Lower lobe of right lung (tissue), 2 donors: ENCODE data around the gene NAP1L5. TPM values are rescaled to one million over a fixed set of nuclear protein-coding genes. Genes with fewer than 3 reads are reported as not detected.

Experiments used
- ATAC-seq, 2 donors: fragments of 200-7000 bp; cut with Tn5 transposase; one replicate each; pipeline ENCODE4 v1.9.1; 2020 to 2022; ENCODE audit warnings: mild to moderate bottlenecking in 2 of 2, moderate library complexity in 2 of 2
- DNase-seq: peaks from one replicate; pipeline ENCODE4 v3.0.0-alpha.2; 2020
- H3K27ac ChIP-seq: fragments of 200-600 bp; one replicate; pipeline ENCODE4 v1.8.0; 2022
- H3K27me3 ChIP-seq: fragments of 200-600 bp; one replicate; pipeline ENCODE4 v1.8.0; 2022; ENCODE audit warnings: low read depth
- H3K36me3 ChIP-seq: fragments of 200-600 bp; one replicate; pipeline ENCODE4 v1.8.0; 2022; ENCODE audit warnings: mild to moderate bottlenecking
- H3K4me1 ChIP-seq: fragments of 200-600 bp; one replicate; pipeline ENCODE4 v1.8.0; 2022
- H3K4me3 ChIP-seq: fragments of 200-600 bp; one replicate; pipeline ENCODE4 v1.8.0; 2022; ENCODE audit warnings: mild to moderate bottlenecking
- H3K9me3 ChIP-seq: fragments of 200-600 bp; one replicate; pipeline ENCODE4 v1.8.0; 2022
- CTCF ChIP-seq: fragments of 200-600 bp; IDR thresholded peaks from one replicate; pipeline ENCODE4 v1.8.0; 2022; ENCODE audit warnings: antibody characterized with exemption, mild to moderate bottlenecking
- intact Hi-C: fragments of 100-400 bp; cut with DNase I; formaldehyde crosslinking; loops from one replicate; pipeline ENCODE4 v1.11.0; 2022
- total RNA-seq: library from RNA; stranded (reverse); fragmentation: NEBNext Ultra II Directional; extraction: Animal tissue kit (Norgen Biotek cat#: 25700); gene quantifications from one replicate; pipeline ENCODE4 v1.2.1, GENCODE V29; 2021
- donor health status: DM: no; HTN: yes; CAD: no; lungs with severe emphysema.

The NAP1L5 gene
- total RNA-seq, 1 donor from 2014 or later, result 3.0 TPM

DNA sequence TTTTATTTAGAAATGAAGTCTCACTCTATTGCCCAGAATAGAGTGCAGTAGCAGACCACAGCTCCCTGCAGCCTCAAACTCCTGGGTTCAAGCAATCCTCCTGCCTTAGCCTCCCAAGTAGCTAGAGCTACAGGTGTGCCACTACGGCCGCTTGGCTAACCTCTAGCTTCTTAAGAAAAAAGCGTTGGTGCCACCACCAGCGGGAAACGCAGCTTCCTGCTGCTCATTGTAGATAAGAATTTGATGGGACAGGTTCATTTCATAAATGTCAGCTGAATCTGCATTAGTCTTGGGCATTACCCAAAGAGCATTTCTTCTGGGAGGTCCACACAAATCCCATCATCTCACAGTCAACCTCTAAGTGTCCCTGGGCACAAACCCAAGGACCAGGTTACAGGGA is 33.2 kb upstream of the NAP1L5 start:
- peaks cover 89% of the 10 kb centered on the region for H3K36me3 ChIP-seq
- peaks cover 7% of the 10 kb centered on the region for H3K4me1 ChIP-seq
- H3K4me3 ChIP-seq, result no peak overlapping the region
- ATAC-seq, result no peak
- no peak for TF ChIP-seq CTCF
- no peak for DNase-seq
- no peak overlapping the region for H3K27ac ChIP-seq
- intact Hi-C loops, result no loop called here
- no peaks in the 10 kb centered on the region for H3K27me3 ChIP-seq
- no peaks in the 10 kb centered on the region for H3K9me3 ChIP-seq

DNA sequence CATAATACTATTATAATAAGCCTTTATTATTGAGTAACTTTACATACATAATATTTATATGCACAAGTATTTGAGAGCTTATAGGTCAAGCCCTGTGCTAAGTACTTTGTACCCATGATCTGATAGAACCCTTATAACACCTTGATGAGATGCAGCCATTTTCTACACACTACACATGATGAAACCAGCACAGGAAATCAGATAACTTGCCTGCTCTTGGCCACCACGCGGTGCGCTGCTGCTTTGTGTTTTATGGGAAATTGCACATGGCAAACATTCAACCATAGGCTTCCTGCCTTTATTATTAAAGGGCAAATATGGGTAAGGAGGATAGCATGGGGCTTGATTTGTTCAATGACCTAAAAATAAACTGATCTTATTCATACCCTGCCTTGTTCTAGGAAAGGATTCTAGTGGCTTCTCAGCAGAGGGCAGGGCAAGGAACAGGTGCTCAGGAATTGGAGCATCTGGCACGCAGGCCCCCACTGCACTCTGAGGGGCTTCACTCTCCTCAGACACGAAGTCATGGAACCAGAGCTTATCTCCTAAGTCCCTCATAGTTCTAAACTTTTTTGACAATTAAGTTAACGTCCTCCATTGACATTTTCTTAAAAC is 31.6 kb upstream of the NAP1L5 start:
- Histone ChIP-seq H3K27me3 (no peaks in the 10 kb centered on the region), H3K27ac (no peak overlapping the region), H3K4me1 (peaks cover 7% of the 10 kb centered on the region), H3K36me3 (peaks cover 98% of the 10 kb centered on the region), H3K4me3 (no peak overlapping the region), H3K9me3 (no peaks in the 10 kb centered on the region)
- TF ChIP-seq CTCF, result no peak
- DNase-seq, result no peak
- ATAC-seq, result no peak
- intact Hi-C loops, result no loop called here

- Histone ChIP-seq H3K27me3 (no peaks in the 10 kb centered on the region), H3K27ac (no peak overlapping the region), H3K9me3 (no peaks in the 10 kb centered on the region), H3K36me3 (peaks cover 98% of the 10 kb centered on the region), H3K4me1 (peaks cover 7% of the 10 kb centered on the region), H3K4me3 (no peak overlapping the region)
- intact Hi-C loops, result no loop called here
- ATAC-seq (peak in 1 of 2 donors; percentile 46), DNase-seq (no peak)
- TF ChIP-seq CTCF, result no peak
Measured at GRCh38 chr4:88728146-88728545, 30.5 kb upstream of the NAP1L5 start.

- ATAC-seq (no peak), DNase-seq (no peak)
- Histone ChIP-seq H3K4me3 (no peak overlapping the region), H3K36me3 (peaks cover 99% of the 10 kb centered on the region), H3K27me3 (no peaks in the 10 kb centered on the region), H3K9me3 (no peaks in the 10 kb centered on the region), H3K27ac (no peak overlapping the region), H3K4me1 (peaks cover 11% of the 10 kb centered on the region)
- intact Hi-C loops, result no loop called here
- TF ChIP-seq CTCF, result no peak
Measured at GRCh38 chr4:88725986-88726385, 28.4 kb upstream of the NAP1L5 start.

DNA sequence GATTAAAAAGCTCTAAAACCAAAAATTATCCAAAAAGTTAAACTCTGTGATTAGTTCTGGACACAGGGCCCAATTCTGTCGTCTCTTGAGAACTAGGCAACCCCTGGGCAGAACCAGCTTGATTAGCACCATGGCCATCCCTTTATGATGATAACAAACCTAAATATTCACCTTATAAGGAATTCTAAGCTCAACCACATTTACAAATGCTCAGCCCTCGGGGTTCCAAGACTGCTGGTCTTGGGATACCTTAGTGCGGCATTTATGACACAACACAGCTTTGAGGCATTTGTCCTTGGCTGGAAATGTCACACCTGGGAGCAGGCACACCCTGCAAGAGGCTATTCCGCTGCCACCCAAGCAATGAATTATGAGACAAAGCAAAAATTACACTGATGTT is 27.5 kb upstream of the NAP1L5 start:
- H3K36me3 ChIP-seq, result peaks cover 99% of the 10 kb centered on the region
- H3K4me1 ChIP-seq, result peaks cover 11% of the 10 kb centered on the region
- TF ChIP-seq CTCF, result no peak
- H3K4me3 ChIP-seq, result no peak overlapping the region
- no peak for DNase-seq
- ATAC-seq, result no peak
- intact Hi-C loops, result no loop called here
- no peaks in the 10 kb centered on the region for H3K27me3 ChIP-seq
- H3K9me3 ChIP-seq, result no peaks in the 10 kb centered on the region
- no peak overlapping the region for H3K27ac ChIP-seq
